GM10266 (cell line): Measurements from ENCODE around the gene UBASH3B.

ENCODE experiments used
- DNase-seq: peaks from one replicate; pipeline ENCODE4 v3.0.0; 2012; ENCODE audit errors: extremely low spot score
- TF ChIP-seq, protein P1 (sequence below): IDR thresholded peaks from 2 replicates; pipeline ENCODE4 v1.5.1; 2012; ENCODE audit warnings: mild to moderate bottlenecking, low read depth; ENCODE audit not compliant: control insufficient read depth, insufficient read depth; ENCODE audit errors: missing control alignments

The UBASH3B gene

GRCh38 chr11:122807731-122808477 is 152.4 kb downstream of the UBASH3B start:
- DNase-seq: no peak
- TF ChIP-seq, protein P1, sequence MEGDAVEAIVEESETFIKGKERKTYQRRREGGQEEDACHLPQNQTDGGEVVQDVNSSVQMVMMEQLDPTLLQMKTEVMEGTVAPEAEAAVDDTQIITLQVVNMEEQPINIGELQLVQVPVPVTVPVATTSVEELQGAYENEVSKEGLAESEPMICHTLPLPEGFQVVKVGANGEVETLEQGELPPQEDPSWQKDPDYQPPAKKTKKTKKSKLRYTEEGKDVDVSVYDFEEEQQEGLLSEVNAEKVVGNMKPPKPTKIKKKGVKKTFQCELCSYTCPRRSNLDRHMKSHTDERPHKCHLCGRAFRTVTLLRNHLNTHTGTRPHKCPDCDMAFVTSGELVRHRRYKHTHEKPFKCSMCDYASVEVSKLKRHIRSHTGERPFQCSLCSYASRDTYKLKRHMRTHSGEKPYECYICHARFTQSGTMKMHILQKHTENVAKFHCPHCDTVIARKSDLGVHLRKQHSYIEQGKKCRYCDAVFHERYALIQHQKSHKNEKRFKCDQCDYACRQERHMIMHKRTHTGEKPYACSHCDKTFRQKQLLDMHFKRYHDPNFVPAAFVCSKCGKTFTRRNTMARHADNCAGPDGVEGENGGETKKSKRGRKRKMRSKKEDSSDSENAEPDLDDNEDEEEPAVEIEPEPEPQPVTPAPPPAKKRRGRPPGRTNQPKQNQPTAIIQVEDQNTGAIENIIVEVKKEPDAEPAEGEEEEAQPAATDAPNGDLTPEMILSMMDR: no peak

DNA sequence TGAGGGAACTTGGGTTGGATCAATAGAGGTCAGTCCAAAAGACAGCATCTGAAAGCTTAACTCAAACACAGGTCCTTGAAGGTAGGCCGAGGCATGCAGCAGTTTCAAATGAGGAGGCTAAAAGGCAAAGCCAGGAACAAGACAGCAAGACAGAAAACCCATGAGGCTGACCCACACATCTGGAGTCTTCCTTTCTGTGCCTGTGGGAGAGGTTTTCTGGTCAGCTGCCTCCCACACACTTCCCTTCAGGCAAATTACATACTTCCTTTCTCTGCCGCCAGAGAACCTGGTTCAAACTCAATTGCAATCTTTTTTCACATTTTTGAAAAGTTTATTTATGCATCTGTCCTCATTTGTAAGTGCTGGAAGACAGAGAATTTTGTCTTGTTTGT is 153.0 kb downstream of the UBASH3B start:
- DNase-seq: peak; percentile 45
- TF ChIP-seq, protein P1: no peak

GRCh38 chr11:122809866-122810265 is 154.3 kb downstream of the UBASH3B start:
- no peak for DNase-seq
- TF ChIP-seq, protein P1: no peak

- TF ChIP-seq, protein P1: no peak
- DNase-seq: no peak
These were observed 156.2 kb downstream of the UBASH3B start for GRCh38 chr11:122811721-122812120.

DNA sequence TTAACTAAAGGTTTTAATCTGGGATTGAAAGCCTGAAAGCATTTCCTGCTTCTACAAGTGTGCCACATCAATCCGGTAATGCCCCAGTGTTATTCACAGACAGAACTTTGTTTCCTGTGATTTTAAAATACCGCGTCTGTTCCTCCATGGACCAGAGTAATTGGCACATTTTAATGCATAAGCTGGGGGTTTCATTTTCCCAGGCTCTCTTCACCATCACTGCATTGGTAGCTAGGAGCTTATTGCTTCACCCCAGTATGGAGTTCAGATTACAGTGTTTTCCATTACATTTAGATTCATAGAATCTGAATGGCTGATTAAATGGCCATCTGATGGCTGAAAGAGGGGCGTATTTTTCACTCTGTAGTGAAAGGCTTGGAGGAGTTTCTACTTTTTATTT is 157.1 kb downstream of the UBASH3B start:
- TF ChIP-seq, protein P1: no peak
- no peak for DNase-seq

DNA sequence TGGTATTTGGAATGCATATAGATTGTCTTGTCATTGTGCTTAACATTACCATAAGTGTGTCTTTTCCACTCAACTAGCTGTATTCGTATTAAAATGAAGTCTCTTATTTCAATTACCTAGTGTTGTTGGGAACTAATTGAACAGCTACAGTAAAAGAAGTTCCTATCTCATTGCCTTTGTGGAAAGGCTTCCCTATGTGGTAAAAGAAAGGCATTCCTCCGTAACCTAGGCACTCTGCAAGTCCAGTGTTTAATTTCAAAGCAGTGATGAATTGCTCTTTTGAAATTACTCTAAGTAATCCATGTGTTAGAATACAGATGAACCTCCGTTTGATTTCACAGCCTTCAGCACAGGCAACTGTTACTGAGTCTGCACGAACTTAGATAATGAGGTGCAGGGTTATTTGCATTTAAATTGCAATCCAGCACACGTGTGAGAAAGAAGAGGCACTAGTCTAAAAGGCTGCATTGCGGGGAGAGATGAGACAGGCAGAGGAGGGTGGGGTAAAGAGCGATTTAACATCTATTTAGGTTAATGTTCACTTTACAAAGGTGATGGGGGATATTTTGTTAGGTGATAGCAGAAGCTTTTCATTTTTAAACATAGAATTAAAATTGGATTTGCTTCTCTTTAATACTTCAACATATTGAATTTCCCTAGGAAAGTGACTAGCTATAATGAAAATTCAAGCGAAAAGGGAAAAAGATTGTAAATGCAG is 157.8 kb downstream of the UBASH3B start:
- TF ChIP-seq, protein P1: no peak
- DNase-seq: no peak

DNA sequence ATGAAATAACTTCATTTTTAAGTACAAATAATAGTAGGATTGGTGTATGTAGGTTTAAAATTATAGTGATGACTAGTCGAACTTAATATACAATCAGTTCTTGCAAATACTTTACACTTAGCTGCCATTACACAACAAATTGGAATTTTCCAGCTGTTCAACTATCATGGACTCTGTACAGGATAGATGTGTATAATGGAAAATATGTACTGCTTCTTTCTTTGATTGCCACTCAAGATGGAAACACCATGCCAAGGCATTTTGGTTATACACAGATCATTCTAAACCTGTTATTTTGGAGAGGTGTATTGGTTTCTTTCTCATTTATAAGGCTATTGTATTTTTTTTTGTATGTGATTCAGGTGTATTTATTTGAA is 158.4 kb downstream of the UBASH3B start:
- TF ChIP-seq, protein P1: no peak

More for the DNA sequence above, 158.4 kb downstream of the UBASH3B start:
- no peak for DNase-seq
